T follicular helper cell (primary cell): ENCODE data around the gene CLEC2D.
"Not testable (repeated sequence)": the region's sequence is repeated elsewhere in the genome, so short reads cannot be mapped to it uniquely, and the experiment has no call there.

ENCODE experiments used
- DNase-seq: peaks from one replicate; pipeline ENCODE4 v3.0.0-alpha.2; 2020; ENCODE audit warnings: low read depth

The CLEC2D gene

GRCh38 chr12:9729082-9729481 lies 59.6 kb downstream of the CLEC2D start:
- DNase-seq, result no peak

- DNase-seq, result no peak
Observed at GRCh38 chr12:9730011-9730410, 60.5 kb downstream of the CLEC2D start.

GRCh38 chr12:9730591-9730990 lies 61.1 kb downstream of the CLEC2D start:
- DNase-seq, result no peak

- DNase-seq, result no peak
Observed at GRCh38 chr12:9731393-9731792, 61.9 kb downstream of the CLEC2D start.

GRCh38 chr12:9731797-9732196 lies 62.3 kb downstream of the CLEC2D start:
- DNase-seq, result no peak

- no peak for DNase-seq
Observed at GRCh38 chr12:9732921-9733461, 63.5 kb downstream of the CLEC2D start, which contains the start of gene CLECL1. Gene CLECL1, minus strand, starts transcription at chr12:9733097.

- no peak for DNase-seq
Observed at GRCh38 chr12:9735601-9736000, 66.1 kb downstream of the CLEC2D start.

GRCh38 chr12:9736936-9737705 lies 67.6 kb downstream of the CLEC2D start:
- DNase-seq, result no peak

GRCh38 chr12:9738905-9739304 lies 69.4 kb downstream of the CLEC2D start:
- DNase-seq, result not testable (repeated sequence)

GRCh38 chr12:9739404-9740105 lies 70.0 kb downstream of the CLEC2D start:
- DNase-seq, result not testable (repeated sequence)

- DNase-seq, result no peak
Observed at GRCh38 chr12:9740106-9740750, 70.7 kb downstream of the CLEC2D start.

- peak; percentile 74 for DNase-seq
Observed at GRCh38 chr12:9741726-9742125, 72.2 kb downstream of the CLEC2D start.

- DNase-seq, result no peak
Observed at GRCh38 chr12:9742661-9743060, 73.1 kb downstream of the CLEC2D start.

GRCh38 chr12:9745199-9745598 lies 75.7 kb downstream of the CLEC2D start:
- DNase-seq, result no peak
